UCSD-AML1 (cell line): ENCODE measurements around the gene PTTG2.

Experiments used
- DNase-seq: peaks from one replicate; lab custom pipeline; 2025; ENCODE audit not compliant: unreplicated experiment; lab: John Stamatoyannopoulos, UW

The PTTG2 gene

DNA sequence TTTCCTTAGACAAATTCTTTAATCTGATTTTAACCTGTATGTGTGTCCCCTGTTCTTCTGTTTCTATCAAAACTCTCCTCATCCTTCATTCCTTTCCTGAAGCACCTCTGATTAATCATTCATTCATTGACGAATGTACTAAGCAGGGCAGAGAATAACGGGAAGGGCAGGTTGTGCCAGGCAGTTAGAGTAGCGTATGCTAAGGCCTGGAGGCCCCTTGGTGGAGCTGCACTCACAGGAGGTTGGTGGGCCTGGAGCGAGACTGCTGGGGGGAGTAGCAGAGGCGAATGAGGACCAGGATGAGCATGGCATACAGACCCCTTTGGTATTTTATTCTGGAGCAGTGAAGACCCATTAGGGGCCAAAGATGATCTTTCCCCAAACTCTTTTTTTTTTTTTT is 22.5 kb downstream of the PTTG2 start:
- DNase-seq, result no peak

DNA sequence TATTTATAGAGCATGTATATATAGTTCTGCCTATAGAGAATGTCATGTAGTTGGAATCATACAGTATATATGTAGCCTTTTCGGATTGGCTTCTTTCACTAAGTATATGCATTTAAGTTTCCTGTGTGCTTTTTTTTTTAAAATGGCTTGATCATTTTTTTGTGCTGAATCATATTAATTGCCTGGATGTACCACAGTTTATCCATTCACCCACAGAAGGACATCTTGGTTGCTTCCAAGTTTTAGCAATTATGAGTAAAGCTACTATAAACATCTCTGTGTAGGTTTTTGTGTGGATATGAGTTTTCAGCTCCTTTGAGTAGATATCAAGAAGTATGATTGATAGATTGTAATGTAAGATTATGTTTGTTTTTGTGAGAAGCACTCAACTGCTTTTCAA is 23.8 kb downstream of the PTTG2 start:
- DNase-seq, result no peak

DNA sequence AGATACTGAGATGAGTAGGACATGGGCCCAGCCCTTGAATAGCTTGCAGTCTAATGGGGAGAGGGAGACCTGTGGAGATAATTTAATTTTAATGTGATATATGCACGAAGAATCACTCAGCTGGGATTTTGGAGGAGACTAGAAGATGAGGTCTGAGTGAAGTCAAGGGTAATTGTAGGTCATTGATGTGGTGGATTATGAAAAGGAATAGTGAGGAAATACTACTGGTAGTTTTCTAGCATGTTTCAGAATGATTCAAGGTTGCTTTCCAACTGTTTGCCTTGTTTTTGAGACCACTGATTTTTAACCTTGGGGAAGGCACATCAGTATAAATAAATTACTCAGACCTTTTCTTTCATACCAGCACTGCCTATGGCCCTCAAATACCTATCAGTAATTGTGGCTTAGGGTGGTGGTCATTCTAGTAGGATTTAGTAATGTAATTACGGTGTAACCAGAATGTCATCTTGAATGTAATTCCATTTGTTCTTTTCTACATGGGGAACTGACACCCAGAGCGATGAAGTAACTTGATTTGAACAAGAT is 25.6 kb downstream of the PTTG2 start:
- no peak for DNase-seq

DNA sequence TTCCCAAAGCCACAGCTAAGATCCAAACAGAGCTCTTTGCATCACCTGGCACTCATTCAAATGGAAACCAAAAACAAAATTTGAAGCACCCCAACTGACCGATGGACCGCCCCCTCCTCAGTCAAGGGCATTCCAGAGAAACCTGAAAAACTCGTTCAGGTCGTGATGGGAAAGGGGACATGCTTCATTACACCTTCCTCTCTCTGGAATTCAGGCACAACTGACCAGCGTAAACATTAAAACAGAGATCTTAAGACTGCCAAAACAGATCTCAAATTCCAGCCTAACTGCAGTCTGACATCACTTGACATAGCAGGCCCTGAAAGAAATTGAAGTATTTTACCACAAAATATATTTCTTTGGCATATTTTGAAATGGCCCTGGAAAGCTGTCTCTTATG is 28.5 kb downstream of the PTTG2 start:
- no peak for DNase-seq

DNA sequence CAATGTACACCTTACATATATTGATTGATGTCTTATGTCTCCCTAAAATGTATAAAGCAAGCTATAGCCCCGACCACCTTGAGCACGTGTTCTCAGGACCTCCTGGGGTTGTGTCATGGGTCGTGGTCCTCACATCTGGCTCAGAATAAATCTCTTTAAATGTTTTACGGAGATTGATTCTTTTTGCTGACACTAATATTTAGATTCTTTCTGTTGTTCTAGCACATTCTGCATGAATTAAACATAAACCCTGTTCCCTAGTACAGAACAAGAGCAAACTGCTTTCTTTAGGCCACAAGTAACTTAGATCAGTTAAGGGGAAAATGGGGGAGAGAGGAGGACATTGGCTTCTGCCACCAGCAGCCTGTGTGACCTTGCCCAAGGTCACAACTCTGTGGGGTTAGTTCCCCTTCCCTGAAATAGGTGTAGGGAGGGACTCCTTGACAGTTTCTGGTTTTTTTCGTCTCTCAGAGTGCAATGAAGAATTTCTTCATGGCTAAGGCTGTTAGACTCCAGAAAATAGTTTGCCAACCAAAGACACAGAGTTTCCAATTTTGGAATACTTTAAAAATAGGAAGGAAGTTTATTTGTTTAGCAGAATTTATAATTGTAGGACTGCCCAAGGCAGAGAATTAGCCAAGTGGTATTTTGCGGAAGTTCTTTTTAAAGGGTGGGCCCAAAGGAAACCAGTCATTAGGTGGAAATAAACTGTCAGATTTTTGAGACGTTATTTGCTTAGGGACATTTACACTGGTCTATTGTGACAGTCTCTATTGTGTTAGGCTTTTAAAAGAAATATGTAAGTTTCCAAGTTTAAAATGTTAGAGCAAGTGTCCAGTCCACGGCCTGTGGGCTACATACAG is 29.4 kb downstream of the PTTG2 start:
- DNase-seq, result no peak

DNA sequence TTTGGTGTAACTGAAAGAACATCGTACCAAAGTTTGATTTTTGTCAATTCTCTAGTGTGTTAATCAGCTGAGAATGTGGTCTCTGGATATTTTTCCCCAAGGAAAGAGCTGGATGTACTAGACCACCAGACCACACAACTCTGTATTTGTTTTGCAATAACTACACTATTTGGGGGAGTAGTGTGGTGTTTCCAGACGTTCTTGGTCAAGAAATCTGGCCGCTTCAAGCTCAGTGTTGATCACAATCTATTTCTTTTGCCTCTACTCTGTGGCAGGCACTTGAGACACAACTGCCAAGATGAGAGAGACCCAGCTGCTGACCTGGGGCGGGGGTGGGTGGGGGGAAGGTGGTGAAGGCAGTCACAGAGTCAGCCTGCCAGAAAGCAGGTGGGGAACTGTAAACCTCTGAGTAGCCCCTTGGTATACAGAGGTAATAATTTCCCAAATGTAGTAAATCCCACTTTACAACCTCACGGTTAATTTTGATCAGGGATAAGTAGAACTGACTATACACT is 30.6 kb downstream of the PTTG2 start:
- no peak for DNase-seq

DNA sequence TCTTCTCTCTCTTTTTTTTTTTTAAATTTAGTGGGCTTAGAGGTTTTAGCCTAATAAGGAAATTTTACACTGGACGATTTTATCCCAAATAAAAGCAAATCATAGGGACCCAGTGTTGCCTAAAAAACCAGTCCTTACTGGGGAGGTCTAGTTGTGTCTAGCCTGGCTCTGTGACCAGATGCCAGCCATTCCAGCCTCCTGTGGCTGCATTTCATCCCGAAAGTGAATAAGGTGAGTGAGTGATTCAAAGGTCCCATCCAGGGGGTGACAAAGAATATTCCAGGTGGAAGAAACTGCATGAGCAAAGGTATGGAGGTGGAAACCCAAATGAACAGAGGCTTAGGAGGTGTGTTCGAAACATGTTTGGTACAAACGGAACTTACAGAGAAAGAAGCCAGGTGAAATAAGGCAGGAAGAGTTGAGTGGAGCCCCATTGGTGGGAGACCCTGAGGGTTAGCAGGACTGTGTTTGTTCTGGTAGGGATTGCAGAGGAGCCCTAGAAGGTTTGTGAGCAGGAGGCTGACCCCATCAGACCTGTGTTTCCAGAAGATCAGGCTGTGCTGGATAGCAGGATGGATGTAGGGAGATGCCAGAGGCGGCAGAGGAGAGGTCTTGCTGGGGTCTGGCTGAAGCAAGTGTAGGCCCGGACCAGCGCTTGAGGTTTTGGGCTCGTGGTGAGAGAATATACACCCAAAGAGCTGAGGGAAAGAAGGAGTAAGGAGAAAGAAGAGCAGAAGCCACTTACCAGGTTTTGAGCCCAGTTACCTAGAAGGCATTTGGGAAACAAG is 31.6 kb downstream of the PTTG2 start:
- no peak for DNase-seq

DNA sequence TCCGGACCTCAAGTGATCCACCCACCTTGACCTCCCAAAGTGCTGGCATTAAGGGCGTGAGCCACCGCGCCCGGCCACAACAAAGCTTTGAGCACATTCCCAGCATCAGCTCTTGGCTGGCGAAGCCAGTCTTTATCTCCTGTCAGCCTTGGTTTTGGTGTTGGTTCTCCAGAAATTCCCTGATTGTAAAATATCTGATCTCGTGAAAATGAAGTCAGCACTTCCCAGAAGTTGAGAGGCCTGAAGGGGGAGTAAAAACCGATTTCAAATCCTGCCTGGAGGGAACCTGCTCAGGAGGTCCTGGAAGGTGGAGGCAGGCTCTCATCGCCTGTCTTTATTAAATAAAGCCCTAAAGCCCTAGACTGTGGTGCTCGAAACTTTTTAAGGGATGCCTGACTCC is 33.6 kb downstream of the PTTG2 start:
- DNase-seq, result no peak

DNA sequence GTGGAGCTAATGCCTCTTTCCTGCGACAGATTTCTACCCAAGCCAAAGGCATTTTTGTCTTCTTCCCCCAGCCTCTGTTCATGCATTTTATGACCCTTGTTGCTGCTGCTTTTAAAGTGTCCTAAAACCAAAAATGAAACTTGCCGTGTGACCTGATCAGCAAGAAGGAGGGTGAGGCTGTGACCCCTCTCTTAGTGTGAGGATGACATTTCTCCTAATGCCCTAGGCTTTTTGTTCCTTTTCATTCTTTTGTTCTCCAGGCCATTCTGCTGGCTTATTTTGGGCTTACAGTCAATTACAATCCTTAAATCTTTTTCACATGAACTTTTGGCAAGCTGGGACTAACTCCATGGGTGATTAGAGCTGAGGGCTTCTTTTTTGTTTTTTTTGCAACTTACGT is 34.4 kb downstream of the PTTG2 start:
- DNase-seq, result no peak

DNA sequence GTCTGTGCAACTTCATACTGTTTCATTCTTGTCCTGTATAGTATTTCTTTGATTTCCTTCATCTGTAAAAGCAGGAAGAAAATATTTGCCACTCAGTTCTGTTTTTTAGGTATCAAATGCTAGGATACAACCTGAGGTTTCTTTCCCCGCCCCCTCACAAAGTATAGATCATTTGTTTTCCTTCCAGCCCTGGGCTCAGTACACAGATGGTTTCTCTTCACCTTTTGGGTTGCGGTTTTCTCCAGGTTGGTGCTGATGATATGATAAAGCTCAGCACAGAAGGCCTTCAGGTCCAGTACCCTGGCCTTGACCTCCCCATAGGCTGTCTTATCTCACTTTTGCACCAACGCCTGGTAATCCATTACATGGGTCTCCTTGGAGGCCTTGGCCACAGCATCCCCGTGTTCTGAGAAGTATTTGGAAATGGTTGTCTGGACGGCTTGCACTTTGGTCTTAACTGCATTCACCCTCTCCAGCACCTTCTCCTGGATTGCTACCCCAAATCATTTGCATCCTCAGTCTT is 35.2 kb downstream of the PTTG2 start:
- DNase-seq, result no peak

DNA sequence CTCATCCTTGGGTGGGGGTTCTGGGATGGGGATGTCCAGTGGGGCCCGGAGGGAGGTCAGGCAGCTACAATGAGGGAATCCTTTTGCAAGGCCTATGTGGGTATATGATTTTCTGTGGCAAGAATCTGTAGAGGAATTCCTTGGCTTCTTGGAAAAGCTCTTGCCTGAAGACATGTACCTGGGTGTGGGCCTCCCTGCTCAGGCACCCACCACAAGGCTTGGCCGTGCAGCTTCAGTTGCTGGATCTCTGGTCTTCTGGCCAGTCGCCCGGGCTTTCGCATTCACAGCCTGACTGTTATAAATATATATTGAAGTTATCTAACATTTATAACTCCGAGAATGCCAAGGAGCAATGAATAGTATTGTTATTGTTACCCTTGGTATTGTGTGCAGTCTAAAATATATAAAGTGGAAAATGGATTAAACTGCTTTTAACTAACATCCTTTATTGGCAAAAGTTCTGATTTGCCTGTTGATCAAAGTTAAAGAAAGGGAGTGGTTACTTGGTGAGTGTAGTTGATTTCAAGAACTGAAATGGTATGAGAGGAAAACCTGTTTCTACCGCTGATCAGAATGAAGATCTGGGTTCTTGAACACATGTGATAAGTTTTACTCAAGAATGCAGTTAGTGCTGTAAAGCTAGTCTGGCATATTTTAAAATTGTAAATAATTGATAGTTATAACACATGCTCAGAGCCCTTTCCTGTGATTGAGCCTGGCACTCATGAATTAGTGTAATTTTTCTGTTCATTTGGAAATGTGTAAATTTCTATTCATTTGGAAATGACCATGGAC is 36.0 kb downstream of the PTTG2 start:
- no peak for DNase-seq

DNA sequence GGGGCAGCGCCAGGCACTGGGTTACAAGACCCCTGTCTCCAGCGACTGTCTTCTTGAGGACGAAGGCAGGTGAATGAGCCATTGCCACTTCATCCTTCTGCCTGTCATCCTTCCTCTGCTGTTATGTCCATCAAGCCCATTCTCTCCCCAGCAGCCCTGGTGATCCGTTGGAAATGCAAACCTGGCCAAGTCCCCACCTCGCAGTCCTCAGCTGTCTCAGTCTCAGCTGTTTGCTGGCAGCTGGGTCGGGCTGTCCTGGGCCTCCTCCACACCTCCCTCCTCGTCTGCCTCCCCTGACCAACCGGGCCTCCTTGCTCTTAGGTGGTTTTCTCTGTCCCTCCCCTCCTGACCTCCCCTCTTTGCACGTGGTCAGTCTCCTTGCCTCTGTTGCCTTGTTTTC is 38.0 kb downstream of the PTTG2 start:
- DNase-seq, result no peak

DNA sequence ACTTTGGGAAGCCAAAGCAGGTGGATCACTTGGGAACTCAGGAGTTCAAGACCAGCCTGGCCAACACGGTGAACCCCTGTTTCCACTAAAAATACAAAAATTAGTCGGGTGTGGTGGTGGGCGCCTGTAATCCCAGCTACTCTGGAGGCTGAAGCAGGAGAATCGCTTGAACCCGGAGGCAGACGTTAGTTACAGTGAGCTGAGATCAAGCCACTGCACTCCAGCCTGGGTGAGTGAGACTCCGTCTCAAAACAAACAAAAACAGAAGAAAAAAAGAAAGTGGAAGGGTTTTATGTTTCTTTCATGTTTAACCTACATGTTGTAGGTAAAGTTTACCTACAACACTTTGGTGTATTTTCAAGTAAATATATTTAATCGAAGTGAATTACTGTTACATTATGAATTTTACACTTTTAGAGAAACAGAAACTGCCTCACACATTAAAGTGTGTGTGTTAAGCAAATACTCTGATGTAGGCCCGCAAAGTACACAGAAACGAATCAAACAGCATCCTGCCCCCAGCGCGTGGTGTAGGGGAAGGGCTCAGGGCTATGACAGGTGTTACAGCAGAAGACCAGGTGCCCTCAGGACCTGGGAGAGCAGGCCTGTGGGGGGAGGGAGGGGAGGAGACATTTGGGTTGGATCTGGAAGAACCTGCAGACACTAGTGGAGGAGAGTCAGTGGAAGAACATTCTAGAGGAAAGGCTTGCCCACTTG is 39.0 kb downstream of the PTTG2 start:
- DNase-seq, result no peak

DNA sequence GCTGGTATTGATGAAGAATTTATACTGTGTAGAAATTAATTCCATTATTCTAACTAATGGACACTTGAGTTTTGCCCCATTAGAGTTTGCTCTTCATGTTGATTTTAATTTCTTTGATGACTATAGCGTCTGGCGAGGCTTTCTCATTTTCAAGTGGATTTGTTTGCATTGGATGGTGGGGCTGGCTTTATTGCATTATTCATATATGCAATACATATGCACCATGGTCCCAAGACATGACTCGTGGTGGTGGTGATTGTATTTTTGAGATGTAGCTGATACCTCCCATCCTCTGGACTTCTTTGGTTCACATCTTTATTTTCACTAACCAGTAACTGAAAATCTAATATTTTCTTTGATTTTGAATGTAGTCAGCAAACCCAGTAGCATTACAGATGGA is 39.8 kb downstream of the PTTG2 start:
- no peak for DNase-seq

DNA sequence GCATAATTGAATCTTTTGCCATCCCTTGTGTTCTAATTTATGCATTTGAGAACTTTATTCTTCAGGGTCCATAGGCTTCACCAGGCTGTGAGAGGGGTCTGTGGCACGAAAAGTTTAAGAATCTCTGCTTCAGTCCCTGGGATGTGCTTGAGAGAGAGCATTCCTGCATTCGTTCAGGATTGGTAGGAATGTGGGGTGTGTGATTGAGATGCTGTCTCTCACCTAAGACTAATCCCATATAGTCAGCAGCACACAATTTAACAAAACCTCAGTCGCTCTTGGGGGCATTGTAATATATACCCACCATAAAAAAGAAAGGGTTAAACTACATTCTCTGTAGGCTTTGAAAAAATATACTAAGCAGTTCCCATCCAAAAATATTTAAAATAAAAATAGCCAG is 41.7 kb downstream of the PTTG2 start:
- DNase-seq, result no peak

DNA sequence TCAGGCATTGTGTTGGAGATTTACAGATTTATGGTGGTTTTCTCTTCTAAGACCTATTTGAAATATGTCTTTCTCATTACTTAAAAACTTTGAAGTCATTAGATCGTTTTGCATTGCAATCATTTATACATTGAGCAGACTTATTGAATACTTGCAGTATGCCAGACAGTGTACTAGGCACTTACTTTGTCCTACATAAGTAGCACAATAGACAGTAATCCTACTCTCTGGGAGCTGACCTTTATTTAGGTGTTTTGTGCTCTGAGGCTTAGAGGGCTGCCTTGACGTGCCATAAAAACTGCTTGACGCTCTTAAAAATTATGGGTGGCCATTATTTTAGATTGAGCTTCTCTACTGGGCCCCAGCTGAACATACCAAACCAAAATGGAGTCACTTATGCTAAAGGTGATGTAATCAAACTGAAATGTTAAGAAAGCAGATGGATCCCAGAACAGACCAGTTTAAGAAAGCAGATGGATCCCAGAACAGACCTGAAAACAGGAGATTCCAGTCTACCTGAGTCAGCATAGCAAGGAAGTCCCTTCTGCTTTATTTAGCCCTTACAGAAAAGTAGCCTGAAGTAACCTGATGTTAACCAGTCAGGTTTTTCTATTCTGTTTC is 42.4 kb downstream of the PTTG2 start:
- no peak for DNase-seq

DNA sequence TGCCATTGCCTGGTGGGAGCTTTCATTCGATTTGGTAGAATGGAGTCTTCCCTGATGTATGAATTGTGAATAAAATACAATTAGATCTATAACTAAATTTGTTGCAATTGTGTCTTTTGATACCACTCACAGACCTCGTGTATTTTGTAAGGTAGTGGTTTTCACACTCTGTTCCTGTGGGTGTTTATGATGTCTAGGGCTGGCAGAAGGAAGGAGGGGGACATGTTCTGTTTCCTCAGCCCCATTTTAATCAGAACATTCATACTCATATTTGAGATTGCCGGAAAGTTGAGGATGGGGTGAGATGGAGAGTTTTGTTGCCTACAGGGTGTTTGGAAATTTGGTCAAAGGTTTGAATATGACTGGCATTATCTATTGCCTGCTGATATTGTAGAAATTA is 42.9 kb downstream of the PTTG2 start:
- DNase-seq, result no peak

DNA sequence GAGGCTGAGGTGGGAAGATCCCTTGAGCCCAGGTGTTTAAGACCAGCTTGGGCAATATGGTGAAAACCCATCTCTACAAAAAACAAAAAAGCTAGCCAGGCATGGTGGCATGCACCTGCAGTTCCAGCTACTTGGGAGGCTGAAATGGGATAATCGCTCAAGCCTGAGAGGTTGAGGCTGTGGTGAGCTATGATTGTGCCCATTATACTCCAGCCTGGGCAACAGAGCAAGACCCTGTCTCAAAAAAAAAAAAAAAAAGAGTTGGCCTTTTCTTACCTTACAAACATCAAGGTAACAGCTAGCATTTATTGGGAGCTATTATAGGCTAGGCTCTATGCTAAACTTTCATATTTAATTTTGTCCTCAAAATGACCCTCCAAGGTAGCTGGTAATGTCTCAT is 43.4 kb downstream of the PTTG2 start:
- no peak for DNase-seq

DNA sequence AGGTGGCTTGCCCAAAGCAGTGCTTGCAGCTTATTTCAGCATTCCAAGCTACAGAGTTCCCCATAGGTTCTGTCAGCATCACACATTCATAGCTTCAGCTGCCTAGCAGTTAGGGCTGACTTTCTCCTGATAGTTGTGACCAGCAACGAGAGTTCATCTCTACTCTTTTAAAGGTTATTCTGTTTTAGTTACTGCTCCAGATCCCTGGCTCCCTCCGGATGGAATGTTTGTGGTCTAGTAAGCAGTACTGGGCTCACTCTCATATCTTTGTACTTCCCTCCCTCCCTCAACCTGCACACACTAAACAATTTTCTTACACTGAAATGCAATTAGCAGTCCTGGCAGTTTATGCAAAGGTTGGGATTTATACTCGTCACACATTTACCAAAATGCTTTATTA is 43.9 kb downstream of the PTTG2 start:
- DNase-seq, result no peak

DNA sequence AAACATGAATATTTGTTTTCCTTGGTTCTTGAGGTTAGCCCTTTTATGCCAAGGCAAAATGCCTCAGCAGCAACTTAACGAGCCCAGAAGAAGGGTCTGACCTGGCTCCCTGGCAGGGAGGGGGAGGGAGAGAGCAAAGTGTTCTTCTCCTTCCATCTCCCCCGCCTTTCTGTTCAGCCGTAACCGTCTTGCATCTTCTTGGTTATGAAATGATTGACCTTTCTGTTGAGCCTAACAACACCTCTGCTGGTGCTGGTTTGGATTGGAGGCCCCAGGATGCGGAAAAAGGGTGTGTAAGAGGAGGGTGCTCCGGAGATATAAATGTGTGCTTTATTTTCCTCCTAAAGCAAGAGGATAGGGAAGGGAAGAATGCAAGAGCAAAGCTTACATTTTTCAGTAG is 44.7 kb downstream of the PTTG2 start:
- no peak for DNase-seq
